ENCODE results near the gene TNNI2.
"Not testable (repeated sequence)": the region's sequence is repeated elsewhere in the genome, so short reads cannot be mapped to it uniquely, and the experiment has no call there.

TNNI2 gene

DNA sequence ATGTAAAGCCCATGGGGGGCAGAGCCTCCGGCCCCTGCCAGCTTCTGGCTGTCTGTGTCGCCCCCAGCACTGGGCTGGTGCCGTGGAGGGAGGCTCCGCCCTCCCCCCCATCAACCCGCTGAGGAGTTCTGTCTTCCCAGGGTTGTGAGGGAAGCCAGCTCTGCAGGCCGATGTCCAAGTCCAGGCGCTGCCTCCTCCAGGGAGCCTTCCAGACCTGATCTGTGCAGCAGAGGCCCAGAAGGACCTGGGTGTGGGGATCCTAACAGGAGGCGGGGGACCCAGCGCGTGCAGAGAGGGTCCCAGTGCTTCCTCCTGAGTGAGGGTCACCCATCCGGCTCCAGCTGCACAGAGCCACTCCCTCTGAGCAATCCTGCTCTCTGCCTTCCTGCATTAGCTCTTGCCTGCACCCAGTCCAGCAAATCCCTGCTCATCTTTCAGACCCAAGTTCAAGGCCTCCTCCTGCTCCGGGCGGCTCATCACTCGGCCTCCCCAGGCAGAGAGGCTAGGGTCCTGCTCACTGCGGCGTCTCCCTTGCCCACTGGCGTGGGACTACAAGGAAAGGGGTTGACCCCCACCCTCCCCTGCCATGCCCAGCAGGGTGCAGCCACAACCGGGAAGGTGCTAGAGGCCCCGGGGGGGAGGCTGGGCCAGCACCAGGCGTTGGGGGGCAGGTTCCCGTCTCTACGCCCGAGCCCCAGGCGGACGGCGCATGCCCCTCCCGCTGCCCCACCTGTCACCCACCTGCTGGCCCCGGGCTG is 36.5 kb downstream of the TNNI2 start:
- no peak for DNase-seq (ENCODE audit: low read depth)

DNA sequence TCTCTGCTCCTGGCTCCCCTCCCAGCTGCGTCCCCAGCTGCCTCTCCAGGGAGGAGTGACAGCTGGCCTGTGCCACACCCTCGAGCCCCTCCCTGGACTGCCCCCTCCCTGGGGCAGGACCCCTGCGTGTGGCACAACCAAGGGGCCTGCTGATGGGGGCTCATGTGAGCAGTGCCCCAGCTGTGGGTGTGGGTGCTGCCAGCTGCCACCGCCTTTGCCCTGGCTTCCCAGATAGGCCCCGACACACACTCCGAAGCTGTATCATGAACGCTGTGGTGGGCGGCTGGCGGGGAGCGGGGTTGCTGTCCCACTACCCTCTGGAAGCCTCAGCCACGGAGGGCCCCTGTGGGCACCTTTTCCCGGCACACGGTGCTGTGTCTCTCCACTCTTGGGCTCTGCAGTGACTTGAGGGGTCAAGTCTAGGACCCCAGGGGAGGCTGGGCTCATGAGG is 37.1 kb downstream of the TNNI2 start:
- not testable (repeated sequence) for DNase-seq (ENCODE audit: low read depth)

DNA sequence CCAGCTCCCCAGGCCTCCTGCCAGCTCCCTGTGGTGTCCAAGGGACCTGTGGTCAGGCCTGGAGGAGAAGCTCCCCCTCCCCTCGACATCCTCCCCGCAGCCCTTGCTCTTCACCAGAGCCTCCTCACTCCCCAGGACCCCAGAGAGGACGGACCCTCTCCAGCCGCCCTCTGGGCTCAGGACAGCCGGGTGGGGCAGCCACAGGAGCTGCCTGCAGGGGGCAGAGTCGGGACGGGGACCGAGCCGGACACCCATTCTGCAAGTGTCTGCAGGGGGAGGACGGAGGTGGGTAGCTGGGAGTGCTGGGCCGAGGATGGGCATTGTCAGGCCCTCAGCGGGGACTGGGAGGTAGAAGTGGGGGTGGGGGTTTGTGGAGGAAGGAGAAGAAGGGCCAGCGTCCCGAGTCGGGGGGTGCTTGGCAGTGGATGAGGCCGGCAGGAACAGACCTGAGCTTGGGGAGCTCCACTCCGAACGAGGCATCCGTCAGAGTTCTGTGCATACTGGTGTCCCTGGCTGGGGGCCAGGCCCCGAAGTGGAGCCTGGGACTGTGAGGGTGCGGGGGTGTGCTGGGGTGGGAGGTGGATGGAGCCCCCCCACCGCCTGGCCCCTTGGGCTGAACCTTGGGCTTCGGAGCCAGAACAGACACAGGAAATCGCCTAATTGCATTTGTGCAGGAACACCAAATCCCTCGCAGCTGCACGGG is 37.7 kb downstream of the TNNI2 start:
- DNase-seq (ENCODE audit: low read depth), result no peak

DNA sequence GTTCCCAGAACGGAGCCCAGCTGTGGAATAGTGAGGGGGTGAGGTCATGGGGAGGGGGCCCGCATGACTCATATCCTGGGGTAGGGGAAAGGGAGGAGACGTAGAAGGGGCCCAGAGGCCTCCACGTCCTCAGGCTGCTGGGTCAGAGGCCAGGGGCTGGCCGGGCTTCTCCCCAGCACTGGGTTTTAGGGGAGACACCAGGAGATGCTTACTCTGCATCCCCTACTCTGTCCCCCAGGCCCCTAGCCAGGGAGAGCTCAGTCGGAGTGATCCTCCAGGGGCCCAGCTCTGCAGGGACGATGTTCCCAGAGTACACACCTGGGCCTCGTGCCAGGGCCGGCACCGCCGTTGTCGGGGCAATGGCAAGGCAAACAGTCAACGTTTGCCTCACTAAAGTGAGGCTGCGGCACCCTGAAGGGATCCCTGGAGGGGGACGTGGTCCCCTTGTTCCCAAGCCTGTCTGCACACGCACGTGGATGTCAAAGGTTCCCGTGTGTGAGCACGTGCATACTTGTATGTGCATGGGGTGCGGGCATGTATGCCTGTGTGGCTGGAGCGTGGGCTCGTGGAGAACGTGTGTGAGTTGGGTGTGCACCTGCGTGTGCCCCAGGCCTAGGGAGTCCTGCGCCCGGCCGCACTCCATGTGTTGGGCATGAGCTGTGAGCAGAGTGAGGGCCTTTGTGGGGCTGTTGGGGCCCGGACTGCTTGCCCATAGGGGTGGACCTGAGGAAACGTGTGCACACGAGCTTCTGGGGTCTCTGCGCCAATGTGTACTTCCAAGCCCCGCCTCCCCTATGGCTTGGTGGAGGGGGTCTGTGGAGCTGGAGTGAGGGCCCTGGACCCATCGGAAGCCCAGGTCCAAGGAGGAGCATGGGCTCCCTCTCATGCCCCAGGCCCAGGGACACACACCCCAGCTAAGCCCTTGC is 38.7 kb downstream of the TNNI2 start:
- DNase-seq (ENCODE audit: low read depth), result no peak

DNA sequence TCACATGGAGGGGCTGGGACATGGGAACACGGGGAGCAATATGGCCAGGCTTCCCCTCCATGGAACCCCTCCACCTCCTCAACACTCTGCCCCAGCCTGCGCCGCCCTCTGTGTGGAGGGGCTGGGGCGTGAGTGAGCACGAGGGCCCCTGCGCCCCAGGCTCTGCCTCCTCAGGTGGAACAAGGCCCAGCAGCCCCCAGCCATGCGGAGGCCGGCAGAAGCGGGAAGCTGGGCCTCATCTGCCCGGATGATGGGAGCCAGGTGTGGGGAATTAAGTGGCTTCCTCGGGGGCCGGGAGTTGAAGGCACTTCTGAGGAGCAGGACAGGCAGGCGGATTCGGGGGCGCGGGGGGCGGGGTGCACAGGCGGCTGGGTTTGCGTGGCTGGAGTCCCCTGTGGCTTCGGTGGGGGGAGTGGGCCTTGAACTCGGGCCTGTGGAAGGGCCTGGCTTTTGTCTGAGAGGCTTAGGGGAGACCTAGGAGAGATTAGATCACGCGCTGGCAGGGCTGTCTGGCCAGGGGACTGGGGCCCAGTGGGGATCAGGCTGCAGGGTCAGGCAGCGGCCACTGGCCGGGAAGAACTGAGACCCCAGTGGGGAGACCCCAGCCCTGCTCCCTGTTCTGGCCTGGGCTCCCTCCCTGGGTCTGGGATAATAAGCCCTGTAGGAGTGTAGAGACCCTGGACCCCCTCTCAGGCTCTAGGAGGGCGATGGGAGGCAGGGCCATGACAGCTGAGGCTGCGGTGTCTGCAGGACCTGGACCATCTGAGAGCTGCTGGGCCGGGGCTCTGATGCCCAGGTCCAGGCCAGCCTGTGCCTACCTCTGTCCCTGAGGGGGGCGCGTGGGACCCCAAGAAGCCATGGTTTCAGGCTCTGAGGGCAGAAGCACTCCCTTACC is 39.6 kb downstream of the TNNI2 start:
- no peak for DNase-seq (ENCODE audit: low read depth)

DNA sequence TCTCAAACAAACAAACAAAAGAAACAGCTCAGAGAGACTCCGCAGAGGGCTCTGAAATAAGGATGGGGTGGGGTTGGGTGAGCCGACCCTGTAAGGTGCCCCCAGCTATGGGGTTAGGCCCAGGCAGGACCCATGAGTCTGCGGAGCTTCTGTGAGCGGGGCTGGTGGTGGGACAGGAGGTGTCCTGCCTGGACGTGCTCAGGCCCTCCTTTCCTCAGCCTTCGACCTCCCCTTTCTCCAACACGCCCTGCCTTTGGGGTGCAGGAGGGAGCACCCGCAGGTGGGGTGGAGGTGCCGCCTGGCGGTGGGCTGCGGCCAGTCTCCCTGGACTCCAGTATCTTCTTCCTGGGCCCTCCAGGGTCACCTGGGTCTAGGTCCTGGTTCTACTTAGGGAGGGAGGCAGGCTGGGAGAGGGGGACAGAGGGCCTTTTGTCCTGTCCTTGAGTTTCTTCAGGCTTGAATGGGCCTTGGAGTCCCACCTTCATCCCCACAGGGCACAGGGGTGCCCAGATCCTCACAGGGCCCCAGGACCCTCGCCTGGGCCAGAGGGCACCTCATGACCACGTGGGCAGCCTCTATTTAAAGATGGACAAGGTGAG is 40.7 kb downstream of the TNNI2 start:
- DNase-seq (ENCODE audit: low read depth), result no peak

DNA sequence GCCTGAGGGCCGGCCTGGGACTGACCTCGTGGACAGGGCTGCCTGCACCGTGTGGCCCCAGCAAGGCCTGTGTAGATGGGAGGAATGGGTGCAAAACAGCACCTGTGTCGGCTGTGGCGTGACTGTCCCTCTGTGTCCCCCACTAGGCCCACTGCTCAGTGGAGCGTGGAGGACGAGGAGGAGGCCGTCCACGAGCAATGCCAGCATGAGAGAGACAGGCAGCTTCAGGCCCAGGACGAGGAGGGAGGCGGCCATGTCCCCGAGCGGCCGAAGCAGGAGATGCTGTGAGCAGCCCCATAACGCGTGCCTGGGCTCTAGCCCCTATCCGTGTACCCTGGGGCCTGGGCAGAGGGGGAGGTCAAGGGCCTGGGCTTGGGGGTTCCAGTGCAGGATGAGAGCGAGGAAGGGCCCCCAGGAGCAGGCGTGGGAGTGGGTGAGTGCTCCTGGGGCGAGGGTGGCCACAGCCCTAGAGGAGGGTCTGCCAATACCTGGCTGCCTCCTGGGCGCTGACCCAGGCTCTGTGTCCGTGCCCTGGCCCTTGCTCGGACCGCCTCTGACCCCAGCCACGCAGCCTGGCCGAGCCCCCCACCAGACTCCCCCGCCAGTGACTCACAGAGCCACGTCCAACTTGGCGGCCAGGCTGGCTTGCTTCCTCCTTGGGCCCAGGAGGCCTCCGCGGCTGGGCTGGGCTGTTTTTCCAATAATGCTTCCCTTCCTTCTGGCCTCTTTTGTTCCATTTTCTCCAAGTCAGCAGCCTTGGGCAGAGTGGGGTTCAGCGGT is 41.4 kb downstream of the TNNI2 start:
- DNase-seq (ENCODE audit: low read depth), result no peak

DNA sequence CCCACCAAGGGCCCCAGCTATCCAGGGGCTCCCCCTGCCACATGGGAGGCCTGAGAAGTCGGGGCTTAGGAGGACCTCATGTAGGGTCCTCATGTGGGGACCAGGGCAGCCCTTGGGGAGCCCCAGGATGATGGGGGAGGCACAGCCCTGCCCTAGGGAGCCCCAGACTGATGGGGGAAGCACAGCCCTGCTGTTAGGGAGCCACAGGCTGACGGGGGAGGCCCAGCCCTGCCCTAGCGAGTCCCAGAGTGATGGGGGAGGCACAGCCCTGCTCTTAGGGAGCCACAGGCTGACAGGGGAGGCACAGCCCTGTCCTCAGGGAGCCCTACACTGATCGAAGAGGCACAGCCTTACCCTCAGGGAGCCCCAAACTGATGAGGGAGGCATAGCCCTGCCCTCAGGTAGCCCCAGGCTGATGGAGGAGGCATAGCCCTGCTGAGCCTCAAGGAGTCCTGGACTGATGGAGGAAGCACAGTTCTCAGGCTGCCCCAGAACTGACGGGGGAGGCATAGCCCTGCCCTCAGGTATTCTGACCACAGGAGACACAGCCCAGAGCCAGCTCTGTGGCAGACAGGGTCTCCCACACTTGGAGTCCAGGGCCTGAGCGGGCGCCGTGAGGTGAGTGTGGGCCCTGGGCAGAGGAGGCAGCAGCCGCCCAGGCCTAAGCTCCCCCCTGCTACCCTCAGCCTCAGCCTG is 42.1 kb downstream of the TNNI2 start:
- no peak for DNase-seq (ENCODE audit: low read depth)

DNA sequence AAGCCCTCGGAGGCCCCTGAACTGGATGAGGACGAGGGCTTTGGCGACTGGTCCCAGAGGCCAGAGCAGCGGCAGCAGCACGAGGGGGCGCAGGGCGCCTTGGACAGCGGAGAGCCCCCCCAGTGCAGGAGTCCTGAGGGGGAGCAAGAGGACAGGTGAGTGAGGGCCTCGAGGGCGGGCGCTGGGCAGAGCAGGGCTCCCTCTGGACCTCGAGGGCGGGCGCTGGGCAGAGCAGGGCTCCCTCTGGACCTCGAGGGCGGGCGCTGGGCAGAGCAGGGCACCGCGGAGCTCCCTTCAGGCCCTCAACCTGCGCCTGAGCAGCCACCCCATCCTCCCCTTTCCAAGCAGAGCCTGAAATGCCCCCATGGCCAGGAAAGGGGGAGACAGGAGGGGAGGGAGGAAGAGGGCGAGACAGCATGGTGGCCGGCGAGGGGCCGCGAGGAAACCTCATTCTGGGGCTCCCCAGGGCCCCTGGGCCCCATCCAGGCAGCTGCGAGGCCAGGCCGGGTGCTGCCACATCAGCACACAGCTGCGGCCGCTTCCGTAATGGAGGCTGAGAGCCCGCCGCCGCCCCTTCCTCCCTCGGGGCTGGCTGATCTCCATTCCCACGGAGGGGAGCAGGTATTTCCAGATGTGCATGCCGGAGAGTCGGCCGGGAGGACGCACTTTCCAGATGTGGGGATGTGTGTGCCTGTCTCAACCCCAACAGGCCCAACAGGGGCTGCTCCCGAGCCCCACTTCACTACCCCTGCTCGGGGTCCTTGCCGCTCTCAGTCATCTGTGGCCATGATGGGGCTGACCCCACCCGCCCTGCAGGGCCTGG is 42.9 kb downstream of the TNNI2 start:
- DNase-seq (ENCODE audit: low read depth), result no peak

DNA sequence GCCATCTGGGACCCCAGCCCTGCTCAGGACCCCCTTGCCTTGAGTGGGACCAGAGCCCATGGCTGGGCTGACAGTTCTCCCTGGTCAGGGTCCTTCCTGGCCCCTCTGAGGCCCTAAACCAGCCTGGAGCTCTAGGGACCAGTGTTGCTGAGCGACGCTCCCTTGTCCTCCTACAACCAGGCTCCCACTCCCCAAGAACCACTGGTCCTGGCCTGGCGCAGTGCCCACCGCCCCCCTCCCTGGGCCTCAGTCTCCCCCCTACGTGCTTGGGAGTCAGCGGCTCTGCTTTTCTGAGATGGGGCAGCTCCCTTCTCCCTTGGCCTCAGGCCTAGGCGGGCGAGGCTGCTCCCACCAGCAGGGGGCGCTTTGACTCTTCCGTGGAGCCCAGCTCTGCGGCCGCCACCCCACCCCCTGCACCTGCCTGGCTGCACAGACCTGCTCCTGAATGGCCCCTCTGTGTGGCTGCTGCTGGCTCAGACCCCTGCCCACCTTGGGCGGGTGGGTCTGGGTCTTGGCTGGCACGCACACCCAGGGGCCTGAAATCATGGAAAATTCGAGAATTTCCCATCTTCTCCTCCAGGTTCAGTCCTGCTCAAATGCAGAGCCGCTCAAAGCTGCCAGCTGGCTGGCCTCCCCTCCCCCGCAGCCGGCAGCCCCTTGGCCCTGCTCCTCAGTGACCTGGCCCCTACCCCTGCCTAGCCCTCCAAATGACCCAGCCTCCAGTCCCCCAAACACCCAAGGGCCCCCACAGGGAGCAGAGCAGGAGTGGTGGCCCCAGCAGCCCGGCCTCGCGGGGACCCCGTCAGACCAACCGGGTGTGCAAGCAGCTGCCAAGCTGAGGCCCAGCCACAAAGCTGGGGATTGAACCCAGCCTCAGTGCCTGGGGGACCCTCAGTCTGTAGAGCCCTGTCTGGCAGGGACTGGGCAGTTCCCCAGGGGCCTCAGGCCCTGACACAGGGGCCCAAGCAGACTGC is 43.8 kb downstream of the TNNI2 start:
- DNase-seq (ENCODE audit: low read depth), result no peak

DNA sequence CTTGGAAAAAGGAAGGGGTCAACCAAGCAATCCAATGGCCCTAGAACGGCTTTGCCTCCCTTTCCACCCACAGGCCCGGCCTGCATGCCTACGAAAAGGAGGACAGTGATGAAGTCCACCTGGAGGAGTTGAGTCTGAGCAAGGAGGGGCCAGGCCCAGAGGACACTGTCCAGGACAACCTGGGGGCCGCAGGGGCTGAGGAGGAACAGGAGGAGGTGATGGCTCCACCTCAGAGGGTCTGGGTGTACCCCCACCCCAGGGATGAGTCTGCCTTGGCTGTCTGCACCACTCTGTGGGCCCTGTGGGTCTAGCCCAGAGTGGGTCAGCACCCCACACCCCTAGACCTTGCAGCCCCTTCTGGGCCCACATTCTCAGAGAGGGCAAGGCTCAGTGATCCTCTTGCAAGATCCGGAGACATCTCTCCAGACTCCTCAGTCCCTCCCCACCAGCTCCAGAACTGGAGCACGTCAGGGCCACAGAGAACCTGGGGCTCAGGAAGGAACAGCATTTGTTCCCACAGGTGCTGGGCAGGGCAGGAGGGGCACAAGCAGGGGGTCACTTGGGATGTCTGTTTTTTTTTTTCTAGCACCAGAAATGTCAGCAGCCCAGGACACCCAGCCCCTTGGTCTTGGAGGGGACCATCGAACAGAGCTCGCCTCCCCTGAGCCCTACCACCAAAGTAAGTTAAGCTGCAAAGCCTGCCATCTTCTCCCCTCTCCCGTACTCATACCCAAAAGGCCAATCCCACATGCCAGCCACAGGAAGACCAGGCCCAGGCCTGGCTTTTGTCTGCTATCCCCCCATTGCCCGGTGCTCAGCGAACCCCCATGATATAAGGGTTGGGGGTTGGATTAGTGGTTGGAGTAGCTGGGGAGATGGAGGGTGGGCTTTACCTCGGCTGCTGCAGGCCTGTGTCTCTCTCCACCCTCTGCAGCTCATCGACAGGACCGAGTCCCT is 44.8 kb downstream of the TNNI2 start:
- DNase-seq (ENCODE audit: low read depth), result no peak

DNA sequence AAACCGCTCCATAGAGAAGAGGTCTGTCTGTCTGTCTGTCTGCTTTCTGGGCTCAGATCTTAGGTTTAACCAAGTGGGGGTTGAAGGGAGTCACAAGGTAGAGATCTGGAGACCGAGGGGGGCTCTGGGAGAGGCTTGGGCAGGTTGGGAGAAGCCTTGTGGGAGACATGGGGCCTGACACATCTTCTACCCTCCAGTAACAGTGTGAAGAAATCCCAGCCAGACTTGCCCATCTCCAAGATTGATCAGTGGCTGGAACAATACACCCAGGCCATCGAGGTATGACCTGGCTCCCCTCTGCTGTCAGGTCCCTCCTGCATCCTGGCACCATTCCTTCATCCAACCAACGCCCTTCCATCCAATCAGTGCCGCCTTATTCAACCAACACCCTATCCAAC is 45.5 kb downstream of the TNNI2 start:
- DNase-seq (ENCODE audit: low read depth), result no peak

DNA sequence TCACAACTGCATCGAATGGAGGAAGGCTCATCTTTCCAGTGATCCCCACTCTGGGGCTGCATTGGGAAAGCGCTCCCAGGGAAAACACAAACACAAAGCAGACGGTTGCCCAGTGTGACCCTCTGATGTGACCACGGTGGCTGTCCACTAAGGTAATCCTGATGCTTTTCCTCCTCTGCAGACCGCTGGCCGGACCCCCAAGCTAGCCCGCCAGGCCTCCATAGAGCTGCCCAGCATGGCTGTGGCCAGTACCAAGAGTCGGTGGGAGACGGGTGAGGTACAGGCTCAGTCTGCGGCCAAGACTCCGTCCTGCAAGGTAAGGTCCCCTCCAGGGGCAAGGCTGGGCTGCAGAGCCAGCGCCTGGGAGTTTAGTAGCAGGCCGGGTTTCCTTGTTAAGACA is 47.8 kb downstream of the TNNI2 start:
- not testable (repeated sequence) for DNase-seq (ENCODE audit: low read depth)

DNA sequence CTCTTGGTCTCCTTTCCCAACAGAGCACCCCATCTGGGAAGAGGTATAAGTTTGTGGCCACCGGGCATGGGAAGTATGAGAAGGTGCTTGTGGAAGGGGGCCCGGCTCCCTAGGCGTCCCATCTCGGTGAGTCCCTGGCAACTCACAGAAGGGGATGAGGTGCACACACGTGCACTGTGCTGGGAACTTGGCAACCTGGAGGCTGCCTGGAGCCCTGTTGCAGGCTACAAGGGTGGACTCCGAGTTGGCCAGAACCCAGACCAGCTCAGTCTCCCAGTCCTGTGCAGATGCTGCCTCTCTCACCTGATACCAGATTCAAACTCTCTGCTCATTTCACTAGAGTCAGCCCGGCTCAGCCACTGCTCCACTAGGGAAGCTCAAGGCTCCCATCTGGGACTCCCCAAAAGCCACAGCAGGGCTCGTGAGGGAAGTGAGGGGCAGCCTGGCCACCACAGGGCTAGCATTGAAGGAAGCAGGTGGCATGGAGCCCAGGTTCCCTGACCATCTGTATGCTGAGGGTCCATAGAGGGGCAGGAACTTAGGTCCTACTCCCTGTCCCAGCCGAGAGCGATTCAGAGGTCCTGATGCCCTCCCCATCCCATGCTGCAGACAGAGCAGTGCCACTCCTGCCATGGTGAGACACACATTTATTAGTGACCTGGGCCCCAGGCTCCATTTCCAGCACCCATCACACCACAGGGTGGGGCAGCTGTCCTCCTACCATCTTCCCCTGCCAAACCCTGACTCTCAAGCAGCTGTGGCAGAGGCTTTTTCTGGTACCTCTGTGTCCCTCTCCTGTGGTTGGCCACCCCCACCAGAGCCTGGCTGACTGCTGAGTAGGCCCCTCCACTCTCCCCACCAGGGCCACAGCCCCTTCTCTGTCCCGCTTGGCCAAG is 48.9 kb downstream of the TNNI2 start:
- no peak for DNase-seq (ENCODE audit: low read depth)

DNA sequence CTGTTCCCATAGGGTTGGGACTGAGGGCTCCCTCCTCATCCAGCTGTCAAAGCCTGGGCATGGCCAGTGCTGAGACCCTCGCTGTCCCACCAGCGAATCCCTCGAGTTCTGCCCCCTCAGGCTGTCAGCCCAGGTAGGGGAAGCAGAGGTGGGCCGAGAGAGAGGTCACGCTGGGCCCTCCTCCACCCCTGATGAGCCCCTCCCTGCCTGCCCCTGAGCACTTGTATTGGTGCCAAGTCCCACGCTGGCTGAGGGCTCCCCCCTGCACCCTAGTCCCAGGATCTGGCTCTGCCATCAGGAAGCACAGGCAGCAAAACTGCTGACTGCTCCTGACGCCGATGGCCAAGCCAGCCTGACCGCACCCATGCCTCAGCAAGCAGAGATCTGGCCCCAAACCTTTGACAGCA is 49.6 kb downstream of the TNNI2 start:
- DNase-seq (ENCODE audit: low read depth), result no peak
